Measurements from ENCODE around the gene DIAPH3.
A peak's percentile ranks its signal among the peaks of the same experiment; 100 is the strongest.
"Not testable (repeated sequence)": the region's sequence is repeated elsewhere in the genome, so short reads cannot be mapped to it uniquely, and the experiment has no call there.

Gene DIAPH3

GRCh38 chr13:60044321-60044720 lies 119.4 kb downstream of the DIAPH3 start:
- Histone ChIP-seq H3K9me3 (ENCODE audit: insufficient read depth, low read depth, low read length) (no peaks in the 10 kb centered on the region), H3K79me2 (ENCODE audit: insufficient read depth, low read length) (no peaks in the 10 kb centered on the region), H3K4me3 (ENCODE audit: low read length, poor library complexity, severe bottlenecking) (no peak overlapping the region), H3K4me2 (ENCODE audit: low read depth, low read length, poor library complexity, severe bottlenecking) (no peak overlapping the region), H3K9ac (ENCODE audit: low read depth, low read length, poor library complexity, severe bottlenecking) (no peak overlapping the region), H3K36me3 (ENCODE audit: insufficient read depth, low read length) (peaks cover 14% of the 10 kb centered on the region; the same call in 1 of the 2 replicates), H3K4me1 (ENCODE audit: insufficient read depth, low read length, poor library complexity, severe bottlenecking) (peaks cover 12% of the 10 kb centered on the region), H4K20me1 (ENCODE audit: insufficient read depth, low read length, poor library complexity, severe bottlenecking) (no peaks in the 10 kb centered on the region), H3K27me3 (ENCODE audit: insufficient read depth, low read length, poor library complexity, severe bottlenecking) (no peaks in the 10 kb centered on the region), H2AFZ (ENCODE audit: low read length) (no peak overlapping the region), H3K9me2 (replicated peaks; ENCODE audit: low read depth, low read length) (no peaks in the 10 kb centered on the region), H3F3A (ENCODE audit: low read depth) (no peaks in the 10 kb centered on the region; the same call in 1 of the 2 replicates)
- TF ChIP-seq, protein P1, sequence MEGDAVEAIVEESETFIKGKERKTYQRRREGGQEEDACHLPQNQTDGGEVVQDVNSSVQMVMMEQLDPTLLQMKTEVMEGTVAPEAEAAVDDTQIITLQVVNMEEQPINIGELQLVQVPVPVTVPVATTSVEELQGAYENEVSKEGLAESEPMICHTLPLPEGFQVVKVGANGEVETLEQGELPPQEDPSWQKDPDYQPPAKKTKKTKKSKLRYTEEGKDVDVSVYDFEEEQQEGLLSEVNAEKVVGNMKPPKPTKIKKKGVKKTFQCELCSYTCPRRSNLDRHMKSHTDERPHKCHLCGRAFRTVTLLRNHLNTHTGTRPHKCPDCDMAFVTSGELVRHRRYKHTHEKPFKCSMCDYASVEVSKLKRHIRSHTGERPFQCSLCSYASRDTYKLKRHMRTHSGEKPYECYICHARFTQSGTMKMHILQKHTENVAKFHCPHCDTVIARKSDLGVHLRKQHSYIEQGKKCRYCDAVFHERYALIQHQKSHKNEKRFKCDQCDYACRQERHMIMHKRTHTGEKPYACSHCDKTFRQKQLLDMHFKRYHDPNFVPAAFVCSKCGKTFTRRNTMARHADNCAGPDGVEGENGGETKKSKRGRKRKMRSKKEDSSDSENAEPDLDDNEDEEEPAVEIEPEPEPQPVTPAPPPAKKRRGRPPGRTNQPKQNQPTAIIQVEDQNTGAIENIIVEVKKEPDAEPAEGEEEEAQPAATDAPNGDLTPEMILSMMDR (conservative IDR thresholded peaks at IDR 0.05; ENCODE audit: low read length) = no peak
- no peak for TF ChIP-seq EZH2phosphoT487 (IDR thresholded peaks at IDR 0.05; ENCODE audit: borderline replicate concordance)

DNA sequence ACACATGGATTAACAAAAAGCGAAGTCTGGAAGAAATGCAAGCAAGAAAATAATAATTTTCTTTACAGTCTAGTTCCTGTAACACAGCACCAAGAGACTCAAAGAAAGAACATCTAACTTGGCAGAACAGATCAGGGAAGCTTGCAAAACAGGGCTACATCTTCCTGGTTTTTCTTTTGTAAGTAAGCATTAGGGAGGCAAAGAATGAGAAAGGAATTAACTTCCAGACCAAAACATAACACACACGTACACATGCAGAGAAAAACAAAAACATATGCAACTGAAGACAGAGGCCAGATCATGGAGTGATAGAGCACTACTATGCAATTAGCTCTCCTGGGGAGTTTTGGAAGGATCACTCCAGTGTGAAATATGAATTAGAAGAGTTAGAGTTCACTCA lies 120.5 kb downstream of the DIAPH3 start:
- no peak for TF ChIP-seq EZH2phosphoT487 (IDR thresholded peaks at IDR 0.05; ENCODE audit: borderline replicate concordance)
- H3K9me2 ChIP-seq (replicated peaks; ENCODE audit: low read depth, low read length) = no peaks in the 10 kb centered on the region
- no peaks in the 10 kb centered on the region for H4K20me1 ChIP-seq (ENCODE audit: insufficient read depth, low read length, poor library complexity, severe bottlenecking)
- H3K9ac ChIP-seq (ENCODE audit: low read depth, low read length, poor library complexity, severe bottlenecking) = peak overlapping the region; percentile 31
- no peak overlapping the region for H3K4me3 ChIP-seq (ENCODE audit: low read length, poor library complexity, severe bottlenecking)
- H3K36me3 ChIP-seq (ENCODE audit: insufficient read depth, low read length) = peaks cover 14% of the 10 kb centered on the region; the same call in 1 of the 2 replicates
- no peaks in the 10 kb centered on the region; the same call in 1 of the 2 replicates for H3F3A ChIP-seq (ENCODE audit: low read depth)
- no peak overlapping the region for H2AFZ ChIP-seq (ENCODE audit: low read length)
- no peaks in the 10 kb centered on the region for H3K27me3 ChIP-seq (ENCODE audit: insufficient read depth, low read length, poor library complexity, severe bottlenecking)
- H3K4me1 ChIP-seq (ENCODE audit: insufficient read depth, low read length, poor library complexity, severe bottlenecking) = peaks cover 12% of the 10 kb centered on the region
- no peaks in the 10 kb centered on the region for H3K79me2 ChIP-seq (ENCODE audit: insufficient read depth, low read length)
- no peaks in the 10 kb centered on the region for H3K9me3 ChIP-seq (ENCODE audit: insufficient read depth, low read depth, low read length)
- H3K4me2 ChIP-seq (ENCODE audit: low read depth, low read length, poor library complexity, severe bottlenecking) = peak overlapping the region; percentile 17

GRCh38 chr13:60040668-60041067 lies 123.1 kb downstream of the DIAPH3 start:
- H3K27me3 ChIP-seq (ENCODE audit: insufficient read depth, low read length, poor library complexity, severe bottlenecking); H3K4me3 ChIP-seq (ENCODE audit: low read length, poor library complexity, severe bottlenecking); H3F3A ChIP-seq (ENCODE audit: low read depth); H4K20me1 ChIP-seq (ENCODE audit: insufficient read depth, low read length, poor library complexity, severe bottlenecking); H3K4me1 ChIP-seq (ENCODE audit: insufficient read depth, low read length, poor library complexity, severe bottlenecking); H3K9ac ChIP-seq (ENCODE audit: low read depth, low read length, poor library complexity, severe bottlenecking); H3K9me3 ChIP-seq (ENCODE audit: insufficient read depth, low read depth, low read length); H3K79me2 ChIP-seq (ENCODE audit: insufficient read depth, low read length); H2AFZ ChIP-seq (ENCODE audit: low read length); H3K4me2 ChIP-seq (ENCODE audit: low read depth, low read length, poor library complexity, severe bottlenecking); H3K9me2 ChIP-seq (replicated peaks; ENCODE audit: low read depth, low read length): not testable (repeated sequence)
- H3K36me3 ChIP-seq (ENCODE audit: insufficient read depth, low read length) = peaks cover 18% of the 10 kb centered on the region; the same call in 1 of the 2 replicates

DNA sequence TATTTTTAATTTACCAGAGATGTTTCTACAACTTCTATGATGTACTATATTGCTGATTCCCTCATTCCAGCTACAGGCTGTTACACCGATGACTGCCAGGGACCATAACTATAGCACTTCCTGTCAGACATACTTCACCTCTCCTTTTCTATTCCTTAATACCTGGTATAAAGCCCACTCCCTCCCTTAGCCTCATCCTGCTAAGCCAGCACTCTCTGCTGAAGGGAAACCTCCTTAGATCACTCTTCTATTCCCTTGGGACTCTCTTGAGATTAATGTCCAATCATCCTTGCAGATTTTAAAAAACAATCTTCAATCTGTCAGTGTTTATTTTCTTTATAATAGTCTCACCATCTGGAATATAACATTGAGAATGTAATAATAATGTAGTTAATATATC lies 127.9 kb downstream of the DIAPH3 start:
- H3K9me2 ChIP-seq (replicated peaks; ENCODE audit: low read depth, low read length) = no peaks in the 10 kb centered on the region
- H3F3A ChIP-seq (ENCODE audit: low read depth) = no peaks in the 10 kb centered on the region
- no peaks in the 10 kb centered on the region for H3K9me3 ChIP-seq (ENCODE audit: insufficient read depth, low read depth, low read length)
- no peaks in the 10 kb centered on the region for H3K79me2 ChIP-seq (ENCODE audit: insufficient read depth, low read length)
- H3K27me3 ChIP-seq (ENCODE audit: insufficient read depth, low read length, poor library complexity, severe bottlenecking) = no peaks in the 10 kb centered on the region
- no peak overlapping the region for H3K4me2 ChIP-seq (ENCODE audit: low read depth, low read length, poor library complexity, severe bottlenecking)
- no peak overlapping the region for H3K9ac ChIP-seq (ENCODE audit: low read depth, low read length, poor library complexity, severe bottlenecking)
- H2AFZ ChIP-seq (ENCODE audit: low read length) = no peak overlapping the region
- TF ChIP-seq, protein P1 (conservative IDR thresholded peaks at IDR 0.05; ENCODE audit: low read length) = no peak
- TF ChIP-seq EZH2phosphoT487 (IDR thresholded peaks at IDR 0.05; ENCODE audit: borderline replicate concordance) = no peak
- no peak overlapping the region for H3K4me3 ChIP-seq (ENCODE audit: low read length, poor library complexity, severe bottlenecking)
- H4K20me1 ChIP-seq (ENCODE audit: insufficient read depth, low read length, poor library complexity, severe bottlenecking) = no peaks in the 10 kb centered on the region
- H3K36me3 ChIP-seq (ENCODE audit: insufficient read depth, low read length) = peaks cover 15% of the 10 kb centered on the region; the same call in 1 of the 2 replicates
- no peaks in the 10 kb centered on the region for H3K4me1 ChIP-seq (ENCODE audit: insufficient read depth, low read length, poor library complexity, severe bottlenecking)
